Ovary (tissue), 9 donors: ENCODE data around the gene FLNA. TPM values are rescaled to one million over a fixed set of nuclear protein-coding genes. Genes with fewer than 3 reads are reported as not detected.

Experiments
- DNase-seq, 5 donors: peaks; one replicate each; pipeline ENCODE4 v3.0.0-alpha.2; 2019 to 2020
- H3K27ac ChIP-seq, 2 donors: fragments of 200-600 bp; one replicate each; pipeline versions ENCODE4 v1.5.1 to v1.8.0; 2019 to 2022
- H3K27me3 ChIP-seq: fragments of 200-600 bp; one replicate; pipeline ENCODE4 v1.8.0; 2022
- H3K36me3 ChIP-seq: fragments of 200-600 bp; sonication (generic); one replicate; pipeline ENCODE4 v1.5.1; 2019
- H3K4me1 ChIP-seq: one replicate; pipeline ENCODE4 v1.8.1; 2013; ENCODE audit warnings: mild to moderate bottlenecking, moderate library complexity; ENCODE audit not compliant: insufficient read depth
- H3K4me3 ChIP-seq: fragments of 200-600 bp; sonication (generic); one replicate; pipeline ENCODE4 v1.5.1; 2017
- H3K9me3 ChIP-seq, 2 donors: fragments of 200-600 bp in 1 of 2; sonication (generic) in 1 of 2; one replicate each; pipeline versions ENCODE4 v1.5.1 to v1.8.1; 2013 to 2019; ENCODE audit warnings: mild to moderate bottlenecking in 1 of 2, moderate library complexity in 1 of 2
- CTCF ChIP-seq, 3 donors: fragments of 450-650 bp in 2 of 3; fragments of 200-600 bp in 1 of 3; IDR thresholded peaks; one replicate each; pipeline versions ENCODE4 v1.5.1 to v1.8.0; 2016 to 2022; ENCODE audit warnings: antibody characterized with exemption in 3 of 3, mild to moderate bottlenecking in 1 of 3
- EP300 ChIP-seq: sonication (generic); formaldehyde crosslinking; IDR thresholded peaks from one replicate; pipeline ENCODE4 v1.6.1; 2017; ENCODE audit warnings: antibody characterized with exemption
- POLR2A ChIP-seq: fragments of 450-650 bp; IDR thresholded peaks from one replicate; pipeline ENCODE4 v1.6.1; 2017; ENCODE audit warnings: antibody characterized with exemption, mild to moderate bottlenecking, moderate library complexity
- WGBS, 3 donors: extraction: QIAGEN DNeasy Blood & Tissue Kit in 1 of 3; methylation state at CpG; one replicate each; pipeline versions ENCODE4 v1.1.5 to v1.1.7; 2013 to 2017; 5-methylcytosine and 5-hydroxymethylcytosine counted together
- intact Hi-C, 4 donors: fragments of 100-400 bp; cut with DNase I; formaldehyde crosslinking; loops; one replicate each; pipeline versions ENCODE4 v1.11.0 to v1.15.1; 2022 to 2023
- polyA plus RNA-seq, 2 donors: library from polyadenylated mRNA; stranded (reverse); fragments of 200-250 nt in 1 of 2; fragments of 350-450 nt in 1 of 2; fragmentation: Illumina TruSeq in 1 of 2; extraction: RNeasy Lipid Tissue Mini Kit (QIAGEN cat#74804) in 1 of 2; gene quantifications; one replicate each; pipeline ENCODE4 v1.2.3, GENCODE V29; 2013 to 2014
- total RNA-seq, 7 donors: library from RNA; depleted of rRNA in 2 of 7; stranded (reverse); fragments of >200 nt in 2 of 7; fragmentation: NEBNext Ultra II Directional in 3 of 7; extraction: Animal tissue kit (Norgen Biotek cat#: 25700) in 3 of 7; gene quantifications; one replicate each; pipeline versions ENCODE4 v1.1.0 to v1.2.4, GENCODE V29; 2016 to 2023
- donor health status: DM: no; HTN: no; CAD: no; lungs with moderate emphysema.
- donor health status: DM: no; HTN: no; CAD: no.
- donor health status: Bipolar disorder and iron deficiency.
- donor health status: DM: yes; HTN: yes; CAD: no.
- donor health status: DM: no; HTN: no; CAD: no.
- donor health status: DM: yes; HTN: yes; CAD: no.

Gene FLNA
- total and polyA plus RNA-seq, 9 donors, result 327 to 2,249 (median 885) TPM

GRCh38 chrX:154383359-154384283, 9.2 kb upstream of the FLNA start:
- Histone ChIP-seq H3K36me3 (no peaks in the 10 kb centered on the region), H3K27ac (peak overlapping the region in 1 of 2 donors; percentile 16), H3K4me1 (no peaks in the 10 kb centered on the region), H3K27me3 (no peaks in the 10 kb centered on the region), H3K4me3 (no peak overlapping the region), H3K9me3 (no peaks in the 10 kb centered on the region)
- no peak for TF ChIP-seq POLR2A
- TF ChIP-seq EP300, result no peak
- peak in 3 of 5 donors; percentile 46 to 63 (median 50) for DNase-seq
- intact Hi-C loops, result no loop called here
- WGBS, 3 donors, result 49 to 59% (median 50%) methylated on average over 11 to 14 of the region's 14 CpGs

DNA sequence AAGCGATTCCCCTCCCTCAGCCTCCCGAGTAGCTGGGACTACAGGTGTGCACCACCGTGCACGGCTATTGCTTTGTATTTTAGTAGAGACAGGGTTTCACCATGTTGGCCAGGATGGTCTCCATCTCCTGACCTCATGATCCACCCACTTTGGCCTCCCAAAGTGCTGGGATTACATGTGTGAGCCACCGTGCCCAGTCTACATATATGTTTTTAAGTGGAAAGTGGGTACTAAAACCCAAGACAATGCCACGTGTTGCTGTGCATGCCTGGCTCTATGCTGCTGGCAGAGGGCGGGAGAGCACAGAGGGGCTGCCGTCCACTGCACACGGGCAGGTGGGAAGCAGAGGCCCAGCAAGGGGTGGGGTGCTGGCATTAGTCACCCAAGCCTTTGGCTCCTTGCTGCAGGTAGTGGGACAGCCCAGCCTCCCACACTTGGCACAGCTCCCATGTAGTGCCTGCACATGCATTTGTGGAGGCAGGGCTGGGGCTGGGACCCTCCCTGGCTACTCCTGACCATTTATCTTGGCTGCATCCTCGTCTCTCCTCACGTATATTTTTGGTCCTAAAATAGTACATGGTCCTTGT, 8.1 kb upstream of the FLNA start:
- Histone ChIP-seq H3K4me1 (no peaks in the 10 kb centered on the region), H3K36me3 (no peaks in the 10 kb centered on the region), H3K27ac (no peak overlapping the region), H3K9me3 (no peaks in the 10 kb centered on the region), H3K27me3 (no peaks in the 10 kb centered on the region), H3K4me3 (no peak overlapping the region)
- peak in 2 of 5 donors; percentile 40 to 49 for DNase-seq
- WGBS, 3 donors, result 61 to 63% (median 62%) methylated on average over 11 of the region's 11 CpGs
- intact Hi-C loops, result no loop called here
- TF ChIP-seq EP300, result no peak
- no peak for TF ChIP-seq CTCF (IDR thresholded peaks at IDR 0.05)

GRCh38 chrX:154381271-154381670, 6.8 kb upstream of the FLNA start:
- TF ChIP-seq CTCF (IDR thresholded peaks at IDR 0.05) (no peak), POLR2A (no peak), EP300 (no peak)
- Histone ChIP-seq H3K27ac (no peak overlapping the region), H3K4me3 (no peak overlapping the region), H3K9me3 (no peaks in the 10 kb centered on the region), H3K27me3 (no peaks in the 10 kb centered on the region), H3K4me1 (no peaks in the 10 kb centered on the region), H3K36me3 (no peaks in the 10 kb centered on the region)
- WGBS, 3 donors, result 46 to 69% (median 57%) methylated on average over 6 of the region's 6 CpGs
- intact Hi-C loops, result no loop called here
- no peak for DNase-seq

- H3K27me3 ChIP-seq, result no peaks in the 10 kb centered on the region
- no peaks in the 10 kb centered on the region for H3K36me3 ChIP-seq
- TF ChIP-seq POLR2A (no peak), EP300 (no peak), CTCF (IDR thresholded peaks at IDR 0.05) (no peak)
- H3K4me1 ChIP-seq, result no peaks in the 10 kb centered on the region
- peak overlapping the region; percentile 82 to 98 for H3K27ac ChIP-seq
- no peak overlapping the region for H3K4me3 ChIP-seq
- no peaks in the 10 kb centered on the region for H3K9me3 ChIP-seq
- DNase-seq, result no peak
- intact Hi-C loops, result no loop called here
- 71 to 81% (median 79%) methylated on average over 14 of the region's 14 CpGs for WGBS, 3 donors
These were observed 6.4 kb upstream of the FLNA start for GRCh38 chrX:154380787-154381186.

DNA sequence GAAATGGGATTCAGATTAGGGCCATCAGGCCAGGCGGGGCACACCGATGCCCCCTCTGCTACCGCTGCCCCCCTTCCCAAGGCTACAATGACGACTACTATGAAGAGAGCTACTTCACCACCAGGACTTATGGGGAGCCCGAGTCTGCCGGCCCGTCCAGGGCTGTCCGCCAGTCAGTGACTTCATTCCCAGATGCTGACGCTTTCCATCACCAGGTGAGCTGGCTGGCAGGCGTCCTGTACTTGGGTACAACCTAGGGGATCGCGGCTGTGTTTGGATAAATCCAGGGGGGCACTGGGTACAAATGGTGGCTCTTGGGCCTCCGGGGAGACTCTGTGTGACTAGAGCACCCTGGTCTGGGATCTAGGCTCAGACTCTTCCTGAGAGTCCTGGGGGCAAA, 5.7 kb upstream of the FLNA start:
- intact Hi-C loops, result no loop called here
- 41 to 48% (median 46%) methylated on average over 13 of the region's 13 CpGs for WGBS, 3 donors
- Histone ChIP-seq H3K4me1 (no peaks in the 10 kb centered on the region), H3K4me3 (peak overlapping the region; percentile 89), H3K27ac (peak overlapping the region; percentile 82 to 98), H3K27me3 (no peaks in the 10 kb centered on the region), H3K9me3 (no peaks in the 10 kb centered on the region), H3K36me3 (no peaks in the 10 kb centered on the region)
- DNase-seq, result peak in 1 of 5 donors; percentile 56
- no peak for TF ChIP-seq EP300
- no peak for TF ChIP-seq POLR2A
- TF ChIP-seq CTCF (IDR thresholded peaks at IDR 0.05), result no peak
